ENCODE data around the gene PDE4D. TPM values are rescaled to one million over a fixed set of nuclear protein-coding genes. Genes with fewer than 3 reads are reported as not detected.

Gene PDE4D
- total and polyA plus RNA-seq, 2 donors (not counting 3 experiments of a cell fraction or from before 2014, with no cell fraction given): 34.5 to 51.2 TPM

GRCh38 chr5:59436364-59437148 lies 457.0 kb downstream of the PDE4D start:
- BruUV-seq (replicated peaks): no TSS peak
- H3K4me2 ChIP-seq (ENCODE audit: insufficient read depth, low read length): no peak overlapping the region
- H2AFZ ChIP-seq (ENCODE audit: low read depth, low read length): no peak overlapping the region
- H3K9me1 ChIP-seq (replicated peaks; ENCODE audit: control insufficient read depth, extremely low read depth, insufficient read depth, low read length): no peaks in the 10 kb centered on the region
- no peak overlapping the region for H3K9ac ChIP-seq (replicated peaks; ENCODE audit: extremely low read depth, insufficient read depth, low read length)
- no peaks in the 10 kb centered on the region for H3K4me1 ChIP-seq (ENCODE audit: control insufficient read depth, extremely low read depth, insufficient read depth, low read length)
- POLR2A ChIA-PET: no interaction called here
- no peaks in the 10 kb centered on the region for H3K36me3 ChIP-seq (ENCODE audit: control insufficient read depth in 2 of 2, extremely low read depth in 1 of 2, insufficient read depth in 2 of 2, low read length in 2 of 2)
- no peak overlapping the region for H3K27ac ChIP-seq (ENCODE audit: insufficient read depth, low read depth, low read length)
- dilution Hi-C loops (cut with MboI; ENCODE audit: extremely low pct_ligation_motif_present, low sequenced_read_pairs): no loop called here
- H3K9me3 ChIP-seq (replicated peaks; ENCODE audit: control insufficient read depth, insufficient read depth, low read length): no peaks in the 10 kb centered on the region
- intact Hi-C loops (cut with micrococcal nuclease): no loop called here
- no peaks in the 10 kb centered on the region for H3K27me3 ChIP-seq (ENCODE audit: control insufficient read depth in 2 of 2, insufficient read depth in 2 of 2, low read length in 2 of 2)
- CTCF ChIA-PET: interaction anchor here (0.9 kb wide), 1 partner anchor 248 kb away, joined by 3 read pairs; no protein-coding TSS in a partner anchor
- no peak overlapping the region for H3K4me3 ChIP-seq (replicated peaks in 1 of 3; ENCODE audit: insufficient read depth in 1 of 3, low read depth in 1 of 3, low read length in 3 of 3)
- DNase-seq (ENCODE audit: low read depth, low spot score) (no peak), FAIRE-seq (no peak)
- no peaks in the 10 kb centered on the region for H3K79me2 ChIP-seq (ENCODE audit: control insufficient read depth, insufficient read depth, low read length)
- H4K20me1 ChIP-seq (replicated peaks; ENCODE audit: control insufficient read depth, extremely low read depth, insufficient read depth, low read length): no peaks in the 10 kb centered on the region
- no peak for TF ChIP-seq GATA2 (IDR thresholded peaks at IDR 0.05; ENCODE audit: insufficient read depth, insufficient read length, low read depth, low read length)
- no peak for TF ChIP-seq EZH2 (IDR thresholded peaks at IDR 0.05; ENCODE audit: borderline replicate concordance, low read depth, low read length, severe bottlenecking)
- no peak for TF ChIP-seq CTCF (IDR thresholded peaks at IDR 0.05; ENCODE audit: extremely low read depth in 1 of 2, insufficient read depth in 1 of 2, low read depth in 1 of 2, low read length in 2 of 2)
- TF ChIP-seq JUN (IDR thresholded peaks at IDR 0.05; ENCODE audit: borderline replicate concordance, insufficient read depth, insufficient read length, low read depth): no peak
- no peak for TF ChIP-seq FOS (IDR thresholded peaks at IDR 0.05; ENCODE audit: borderline replicate concordance, insufficient read depth, low read length)
- no peak for TF ChIP-seq POLR2A (IDR thresholded peaks at IDR 0.05; ENCODE audit: low read depth, low read length)
- no peak for TF ChIP-seq POLR2AphosphoS5 (IDR thresholded peaks at IDR 0.05; ENCODE audit: insufficient read depth, low read depth, low read length)
- no peak for TF ChIP-seq MYC (IDR thresholded peaks at IDR 0.05; ENCODE audit: low read depth, low read length)
- TF ChIP-seq MAX (IDR thresholded peaks at IDR 0.05; ENCODE audit: insufficient read depth, insufficient read length): no peak

All from endothelial cell of umbilical vein (primary cell).